GM19395 (cell line): ENCODE measurements around the gene C2orf69.

Experiments used
- ATAC-seq: cut with Tn5 transposase; IDR thresholded peaks from one replicate; pipeline ENCODE4 v1.9.1; 2021; ENCODE audit warnings: mild to moderate bottlenecking, moderate library complexity; ENCODE audit not compliant: unreplicated experiment

The C2orf69 gene

DNA sequence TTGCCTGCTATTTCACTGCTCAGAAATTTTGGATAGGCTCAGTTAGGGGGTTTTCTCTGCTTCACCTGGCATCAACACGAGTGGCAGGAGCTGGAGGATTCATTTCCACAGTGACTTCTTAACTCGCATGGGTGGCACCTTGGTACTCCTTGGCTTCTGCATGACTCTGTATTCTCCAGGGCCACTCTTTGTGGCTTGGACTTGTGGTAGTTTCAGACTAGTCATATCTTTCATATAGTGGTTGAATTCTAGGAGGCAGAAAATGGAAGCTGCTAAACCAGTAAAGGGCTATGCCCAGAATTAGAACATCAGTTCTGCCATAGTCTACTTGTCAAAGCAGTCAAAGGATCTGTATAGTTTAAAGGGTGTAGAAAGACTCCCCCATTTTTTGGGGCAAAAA, 51.1 kb downstream of the C2orf69 start:
- peak; percentile 62 for ATAC-seq

DNA sequence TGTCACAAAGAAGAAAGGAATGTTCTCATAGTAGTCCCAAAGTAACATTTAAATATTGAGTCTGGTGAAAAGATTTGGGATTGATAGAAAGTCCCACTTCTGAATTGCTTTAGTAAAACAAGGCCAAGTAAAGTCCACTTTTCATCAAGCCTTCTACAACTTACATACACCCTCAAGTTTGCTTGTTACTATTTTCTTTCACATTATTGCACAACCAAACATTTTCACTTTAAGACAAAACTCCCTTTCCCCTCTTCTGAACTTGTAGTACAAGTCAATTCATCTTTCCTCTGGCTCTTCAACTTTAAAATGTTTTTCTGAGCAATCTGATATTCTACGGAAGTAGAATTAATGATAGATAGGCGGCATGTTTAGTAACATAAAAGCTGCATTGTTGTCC, 55.3 kb downstream of the C2orf69 start:
- no peak for ATAC-seq

- no peak for ATAC-seq
Measured at GRCh38 chr2:199966976-199967375, 55.9 kb downstream of the C2orf69 start.

- no peak for ATAC-seq
Measured at GRCh38 chr2:199968126-199968525, 57.0 kb downstream of the C2orf69 start.

- no peak for ATAC-seq
Measured at GRCh38 chr2:199972088-199972626, 61.1 kb downstream of the C2orf69 start.

DNA sequence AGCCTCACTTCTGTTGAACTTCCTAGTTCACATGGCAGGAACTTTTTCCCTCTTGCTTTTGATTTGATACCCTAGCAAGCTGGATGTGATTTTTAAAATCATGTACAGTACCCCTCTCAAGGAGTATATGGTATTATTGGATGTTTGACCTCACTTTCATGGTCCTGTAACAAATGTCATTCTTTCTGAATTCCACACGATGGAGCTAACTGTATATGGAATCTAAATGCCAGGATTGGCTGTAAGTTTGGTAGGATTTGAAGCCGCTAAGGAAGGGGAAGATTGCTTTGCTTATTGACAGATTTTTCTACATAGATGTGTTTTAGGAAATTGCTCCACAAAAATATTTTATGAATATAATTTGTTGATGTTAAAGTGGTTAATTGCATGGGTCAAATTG, 62.6 kb downstream of the C2orf69 start:
- no peak for ATAC-seq

DNA sequence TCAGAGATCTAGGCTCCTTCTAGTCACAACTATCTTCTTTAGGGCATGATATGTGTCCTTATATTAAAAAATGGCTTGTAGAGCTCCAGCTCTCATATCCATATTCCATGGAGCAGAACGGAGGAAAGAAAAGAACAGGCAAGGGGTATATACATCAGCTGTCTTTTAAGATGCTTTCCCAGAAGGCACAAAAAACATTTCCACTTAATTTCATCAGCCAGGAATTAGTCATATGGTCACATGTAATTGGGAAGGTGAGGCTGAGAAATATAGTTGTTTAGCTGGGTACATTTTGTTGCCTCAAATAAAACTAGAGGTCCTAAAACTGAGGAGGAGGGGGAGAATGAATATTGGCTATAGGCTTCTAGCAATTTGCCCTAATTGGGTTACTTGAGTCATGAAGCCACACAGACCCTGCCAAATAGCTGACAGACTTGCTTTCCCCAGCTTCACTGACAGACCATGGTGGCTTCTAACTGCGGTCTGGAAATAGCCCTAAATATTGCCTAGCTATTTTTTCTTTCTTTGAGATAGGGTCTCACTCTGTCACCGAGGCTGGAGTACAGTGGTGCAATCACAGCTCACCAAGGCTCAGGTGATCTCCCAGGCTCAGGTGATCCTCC, 64.3 kb downstream of the C2orf69 start:
- no peak for ATAC-seq
